IPS-18a (cell line): Measurements from ENCODE around the gene SPAG16.

ENCODE experiments used
- H3K27ac ChIP-seq: one replicate; pipeline ENCODE4 v1.5.1; 2013; ENCODE audit warnings: low read length
- H3K27me3 ChIP-seq: one replicate; pipeline ENCODE4 v1.6.1; 2013; ENCODE audit warnings: mild to moderate bottlenecking, low read length; ENCODE audit not compliant: control insufficient read depth, insufficient read depth
- H3K36me3 ChIP-seq: one replicate; pipeline ENCODE4 v1.6.1; 2013; ENCODE audit warnings: low read depth, low read length; ENCODE audit not compliant: control insufficient read depth
- H3K4me1 ChIP-seq: one replicate; pipeline ENCODE4 v1.6.1; 2013; ENCODE audit warnings: low read depth, low read length; ENCODE audit not compliant: control insufficient read depth
- H3K4me3 ChIP-seq: one replicate; pipeline ENCODE4 v1.5.1; 2013; ENCODE audit warnings: low read length
- H3K9ac ChIP-seq: one replicate; pipeline ENCODE4 v1.6.1; 2013; ENCODE audit warnings: mild to moderate bottlenecking, low read length, moderate library complexity
- H3K9me3 ChIP-seq: one replicate; pipeline ENCODE4 v1.6.1; 2013; ENCODE audit warnings: low read depth, low read length; ENCODE audit not compliant: control insufficient read depth

SPAG16 gene

GRCh38 chr2:213722565-213722964 lies 438.3 kb downstream of the SPAG16 start:
- no peak overlapping the region for H3K4me3 ChIP-seq
- no peak overlapping the region for H3K9ac ChIP-seq
- H3K4me1 ChIP-seq = peaks cover 18% of the 10 kb centered on the region
- H3K36me3 ChIP-seq = no peaks in the 10 kb centered on the region
- H3K27ac ChIP-seq = no peak overlapping the region
- H3K9me3 ChIP-seq = no peaks in the 10 kb centered on the region
- no peaks in the 10 kb centered on the region for H3K27me3 ChIP-seq

DNA sequence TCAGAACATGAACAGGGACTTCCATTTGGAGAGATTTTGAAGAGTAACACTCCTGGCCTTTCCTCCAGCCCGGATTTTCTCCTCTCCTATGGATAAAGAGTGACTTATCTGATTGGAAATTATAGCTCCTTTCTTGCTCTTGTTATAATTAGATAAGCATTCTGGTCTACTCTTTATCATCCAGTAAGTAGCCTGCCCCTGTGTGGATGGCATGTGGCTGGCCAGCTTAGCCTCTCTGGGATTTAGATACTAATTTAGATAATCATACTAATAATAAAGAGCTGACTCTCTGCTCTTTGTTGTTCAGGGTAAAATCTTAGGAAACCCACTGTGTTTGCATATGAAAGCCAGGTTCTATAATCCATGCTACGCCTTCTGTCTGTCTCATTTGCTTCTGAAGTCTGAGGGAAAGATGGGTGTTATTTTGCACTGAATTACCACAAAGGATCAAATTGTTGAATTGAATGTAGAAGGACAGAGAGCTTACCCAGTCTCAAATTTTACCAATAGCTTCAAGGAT lies 438.8 kb downstream of the SPAG16 start:
- Histone ChIP-seq H3K9me3 (no peaks in the 10 kb centered on the region), H3K9ac (no peak overlapping the region), H3K36me3 (no peaks in the 10 kb centered on the region), H3K4me1 (peaks cover 18% of the 10 kb centered on the region), H3K27me3 (no peaks in the 10 kb centered on the region), H3K27ac (no peak overlapping the region), H3K4me3 (no peak overlapping the region)

DNA sequence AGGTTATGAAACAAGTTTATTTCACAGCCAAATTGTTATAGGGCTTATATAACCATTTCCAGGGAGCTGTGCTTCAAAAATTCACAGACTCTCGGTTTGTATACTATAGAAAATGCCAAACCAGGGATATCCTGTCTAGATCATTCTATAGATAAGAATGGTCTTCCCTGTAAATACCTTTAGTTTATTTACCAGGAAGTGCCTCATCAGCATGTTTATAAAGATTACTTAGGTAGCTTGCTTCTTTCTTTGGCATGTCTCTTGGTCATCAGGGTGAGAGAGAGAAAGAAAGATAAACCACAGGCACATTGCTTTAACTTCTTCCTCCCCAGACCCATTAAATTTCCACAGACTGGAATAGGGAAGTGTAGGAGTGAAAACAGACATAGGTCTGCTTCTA lies 439.4 kb downstream of the SPAG16 start:
- H3K36me3 ChIP-seq = no peaks in the 10 kb centered on the region
- H3K4me1 ChIP-seq = peaks cover 18% of the 10 kb centered on the region
- no peaks in the 10 kb centered on the region for H3K9me3 ChIP-seq
- no peaks in the 10 kb centered on the region for H3K27me3 ChIP-seq
- H3K4me3 ChIP-seq = no peak overlapping the region
- no peak overlapping the region for H3K27ac ChIP-seq
- no peak overlapping the region for H3K9ac ChIP-seq

DNA sequence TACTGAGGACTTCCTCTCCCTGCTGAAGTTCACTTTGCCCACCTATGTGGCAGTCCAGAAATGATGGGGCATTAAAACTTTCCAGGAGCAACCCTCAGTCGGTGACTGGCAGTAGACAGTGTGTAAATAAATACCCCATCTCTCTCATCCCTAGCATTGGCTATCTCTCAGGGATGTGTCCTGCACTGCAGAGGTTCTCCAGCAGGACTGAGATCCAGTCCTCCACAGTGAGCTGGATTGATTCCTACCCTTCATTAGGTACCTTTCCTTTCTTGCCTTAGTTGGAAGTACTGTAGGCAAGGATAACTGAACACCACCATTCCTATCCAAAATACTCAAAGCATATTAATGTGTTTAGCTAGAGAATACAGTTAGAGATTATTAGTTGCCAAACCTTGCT lies 441.8 kb downstream of the SPAG16 start:
- Histone ChIP-seq H3K36me3 (no peaks in the 10 kb centered on the region), H3K27ac (no peak overlapping the region), H3K4me3 (no peak overlapping the region), H3K9me3 (no peaks in the 10 kb centered on the region), H3K27me3 (no peaks in the 10 kb centered on the region), H3K9ac (no peak overlapping the region), H3K4me1 (peaks cover 18% of the 10 kb centered on the region)

DNA sequence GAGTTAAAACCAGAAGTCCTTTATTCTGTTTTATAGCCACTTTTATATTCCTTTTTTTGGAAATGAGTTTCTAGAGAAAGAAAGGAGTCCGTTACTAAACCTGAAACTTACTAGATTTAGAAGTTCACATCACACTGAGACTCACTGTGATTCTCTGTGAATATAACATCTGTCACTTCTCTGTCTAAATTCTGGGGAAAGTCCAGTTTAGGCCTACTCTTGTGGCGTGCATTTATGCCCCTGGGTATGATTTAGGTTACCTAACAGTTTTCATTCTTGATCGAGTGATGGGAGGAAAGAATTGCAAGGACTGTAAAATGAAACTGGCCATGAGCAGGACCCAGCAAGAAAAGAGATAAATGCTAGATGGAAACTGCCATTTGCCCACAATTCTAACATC lies 449.6 kb downstream of the SPAG16 start:
- Histone ChIP-seq H3K27me3 (no peaks in the 10 kb centered on the region), H3K4me1 (no peaks in the 10 kb centered on the region), H3K9me3 (no peaks in the 10 kb centered on the region), H3K27ac (no peak overlapping the region), H3K9ac (no peak overlapping the region), H3K36me3 (no peaks in the 10 kb centered on the region), H3K4me3 (no peak overlapping the region)

GRCh38 chr2:213740453-213740852 lies 456.2 kb downstream of the SPAG16 start:
- no peaks in the 10 kb centered on the region for H3K36me3 ChIP-seq
- H3K27me3 ChIP-seq = no peaks in the 10 kb centered on the region
- no peak overlapping the region for H3K4me3 ChIP-seq
- H3K4me1 ChIP-seq = no peaks in the 10 kb centered on the region
- H3K27ac ChIP-seq = no peak overlapping the region
- H3K9me3 ChIP-seq = no peaks in the 10 kb centered on the region
- no peak overlapping the region for H3K9ac ChIP-seq

DNA sequence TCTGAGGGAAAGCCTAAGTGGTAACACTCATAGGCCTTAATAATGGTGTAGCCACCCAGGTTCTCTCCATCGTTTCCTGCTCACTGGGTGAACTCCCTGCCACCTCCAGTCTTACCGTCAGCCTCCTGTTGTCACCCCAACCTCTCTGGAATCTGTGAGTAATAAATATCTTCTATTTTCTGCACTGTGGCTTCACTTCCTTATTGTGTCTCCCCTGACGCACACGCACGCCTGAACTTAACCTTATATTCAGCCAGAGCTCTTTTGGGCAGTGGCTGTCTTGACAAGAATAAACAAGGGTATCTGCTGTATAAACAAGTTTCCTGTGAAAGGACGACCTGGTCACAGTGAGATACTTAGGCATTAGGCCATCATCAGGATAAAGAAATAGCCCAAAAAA lies 467.2 kb downstream of the SPAG16 start:
- no peaks in the 10 kb centered on the region for H3K27me3 ChIP-seq
- no peak overlapping the region for H3K9ac ChIP-seq
- no peak overlapping the region for H3K27ac ChIP-seq

DNA sequence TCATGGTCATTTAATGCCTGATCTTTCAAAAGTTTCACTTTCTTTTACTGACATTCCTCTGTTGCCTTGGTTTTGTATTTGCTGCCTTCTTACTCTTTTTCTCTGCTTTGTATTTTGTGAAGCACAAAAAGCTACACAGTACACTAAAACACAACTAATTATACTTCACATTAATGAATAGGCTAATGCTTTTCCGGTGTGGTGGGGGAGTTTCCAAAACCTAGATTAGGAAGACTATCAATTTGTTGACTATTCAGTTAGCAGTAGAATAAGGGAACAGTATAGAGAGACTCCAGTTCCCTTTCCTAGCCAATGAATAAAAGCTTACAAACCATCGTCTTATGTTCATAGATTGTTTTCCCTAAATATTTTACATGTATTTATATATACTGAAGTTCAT lies 468.3 kb downstream of the SPAG16 start:
- no peaks in the 10 kb centered on the region for H3K9me3 ChIP-seq
- H3K4me3 ChIP-seq = no peak overlapping the region
- no peaks in the 10 kb centered on the region for H3K36me3 ChIP-seq
- peaks cover 7% of the 10 kb centered on the region for H3K4me1 ChIP-seq
- H3K27me3 ChIP-seq = no peaks in the 10 kb centered on the region
- H3K9ac ChIP-seq = no peak overlapping the region
- no peak overlapping the region for H3K27ac ChIP-seq

More for the DNA sequence above, 467.2 kb downstream of the SPAG16 start:
- H3K9me3 ChIP-seq = no peaks in the 10 kb centered on the region
- no peak overlapping the region for H3K4me3 ChIP-seq
- peaks cover 2% of the 10 kb centered on the region for H3K4me1 ChIP-seq
- H3K36me3 ChIP-seq = no peaks in the 10 kb centered on the region

DNA sequence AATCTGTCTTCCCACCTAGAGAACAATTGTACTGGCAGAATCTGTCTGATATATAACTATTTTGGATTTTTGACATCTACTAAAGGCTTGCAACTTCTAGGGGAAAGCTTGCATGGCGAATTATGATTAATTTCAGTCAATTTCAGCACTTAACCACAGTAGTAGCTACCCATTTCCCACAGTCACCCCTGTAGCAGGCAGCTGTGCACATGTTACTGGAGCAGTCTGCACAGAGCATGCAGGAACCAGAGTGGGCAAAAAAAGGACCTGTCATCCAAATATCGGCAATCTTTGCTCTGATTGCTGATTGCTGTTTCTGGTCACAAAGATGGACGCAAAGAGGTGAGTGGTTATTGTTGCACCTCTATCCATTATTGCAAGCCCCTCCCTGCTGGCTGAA lies 473.3 kb downstream of the SPAG16 start:
- H3K36me3 ChIP-seq = no peaks in the 10 kb centered on the region
- no peak overlapping the region for H3K9ac ChIP-seq
- no peak overlapping the region for H3K4me3 ChIP-seq
- no peaks in the 10 kb centered on the region for H3K9me3 ChIP-seq
- H3K27me3 ChIP-seq = no peaks in the 10 kb centered on the region
- H3K27ac ChIP-seq = no peak overlapping the region
- peaks cover 7% of the 10 kb centered on the region for H3K4me1 ChIP-seq

GRCh38 chr2:213763354-213763753 lies 479.1 kb downstream of the SPAG16 start:
- no peak overlapping the region for H3K4me3 ChIP-seq
- H3K36me3 ChIP-seq = no peaks in the 10 kb centered on the region
- no peak overlapping the region for H3K27ac ChIP-seq
- no peaks in the 10 kb centered on the region for H3K9me3 ChIP-seq
- no peaks in the 10 kb centered on the region for H3K4me1 ChIP-seq
- no peaks in the 10 kb centered on the region for H3K27me3 ChIP-seq
- no peak overlapping the region for H3K9ac ChIP-seq

GRCh38 chr2:213763963-213764362 lies 479.7 kb downstream of the SPAG16 start:
- Histone ChIP-seq H3K4me3 (no peak overlapping the region), H3K27me3 (no peaks in the 10 kb centered on the region), H3K27ac (no peak overlapping the region), H3K36me3 (no peaks in the 10 kb centered on the region), H3K4me1 (no peaks in the 10 kb centered on the region), H3K9me3 (no peaks in the 10 kb centered on the region), H3K9ac (no peak overlapping the region)

GRCh38 chr2:213764849-213765248 lies 480.6 kb downstream of the SPAG16 start:
- H3K27me3 ChIP-seq = no peaks in the 10 kb centered on the region
- no peak overlapping the region for H3K4me3 ChIP-seq
- H3K36me3 ChIP-seq = no peaks in the 10 kb centered on the region
- no peaks in the 10 kb centered on the region for H3K9me3 ChIP-seq
- no peak overlapping the region for H3K9ac ChIP-seq
- no peak overlapping the region for H3K27ac ChIP-seq
- no peaks in the 10 kb centered on the region for H3K4me1 ChIP-seq
